A673 (cell line): ENCODE data around the gene TPX2. TPM values are rescaled to one million over a fixed set of nuclear protein-coding genes. Genes with fewer than 3 reads are reported as not detected.

Experiments used
- BruUV-seq: library from RNA; stranded (reverse); fragments of 400-500 nt; replicated peaks from 2 replicates; lab custom pipeline; 2021; lab: Mats Ljungman, UMichigan
- CTCF ChIA-PET: fragments of 300-600 bp; sonication (Branson Sonifier 250); formaldehyde crosslinking; loops from one replicate; lab custom pipeline; 2022; ENCODE audit warnings: antibody characterized with exemption; lab: Charles Lee
- POLR2A ChIA-PET: fragments of 300-600 bp; sonication (Branson Sonifier 250); formaldehyde crosslinking; loops from one replicate; lab custom pipeline; 2022; ENCODE audit warnings: antibody characterized with exemption; ENCODE audit not compliant: low non-redundant PET; lab: Charles Lee
- DNase-seq: peaks from one replicate; pipeline ENCODE4 v3.0.0-alpha.2; 2015; ENCODE audit warnings: low spot score
- H3K27ac ChIP-seq: fragments of 200-600 bp; sonication (generic); 2 replicates; pipeline ENCODE4 v1.5.1; 2016; ENCODE audit warnings: mixed run types, low read depth, mild to moderate bottlenecking, mixed read lengths, antibody characterized with exemption, low read length; ENCODE audit not compliant: poor library complexity, severe bottlenecking
- H3K27me3 ChIP-seq: fragments of 200-600 bp; sonication (generic); replicated peaks from 2 replicates; pipeline ENCODE4 v1.6.1; 2017; ENCODE audit warnings: mixed run types, low read depth, mild to moderate bottlenecking, mixed read lengths, antibody characterized with exemption, low read length; ENCODE audit not compliant: insufficient read depth, poor library complexity
- H3K36me3 ChIP-seq: fragments of 200-600 bp; sonication (generic); 2 replicates; pipeline ENCODE4 v1.6.1; 2016; ENCODE audit warnings: mixed run types, mild to moderate bottlenecking, mixed read lengths, antibody characterized with exemption, low read length; ENCODE audit not compliant: insufficient read depth, poor library complexity, severe bottlenecking
- H3K4me1 ChIP-seq: fragments of 200-600 bp; sonication (generic); 2 replicates; pipeline ENCODE4 v1.6.1; 2017; ENCODE audit warnings: mixed run types, mild to moderate bottlenecking, mixed read lengths, antibody characterized with exemption, low read length; ENCODE audit not compliant: insufficient read depth, poor library complexity, severe bottlenecking
- H3K4me3 ChIP-seq: fragments of 200-600 bp; sonication (generic); 2 replicates; pipeline ENCODE4 v1.5.1; 2016; ENCODE audit warnings: low read depth, mixed run types, mild to moderate bottlenecking, mixed read lengths, low read length; ENCODE audit not compliant: poor library complexity, severe bottlenecking
- H3K9me3 ChIP-seq: fragments of 200-600 bp; sonication (generic); 2 replicates; pipeline ENCODE4 v1.6.1; 2016; ENCODE audit warnings: mixed run types, low read depth, mild to moderate bottlenecking, mixed read lengths, antibody characterized with exemption, low read length; ENCODE audit not compliant: poor library complexity, severe bottlenecking
- EZH2 ChIP-seq: fragments of 200-600 bp; sonication (generic); IDR thresholded peaks from 2 replicates; pipeline ENCODE4 v1.6.1; 2017; ENCODE audit warnings: borderline replicate concordance, low read depth, mild to moderate bottlenecking, mixed read lengths, antibody characterized with exemption, low read length; ENCODE audit not compliant: poor library complexity, severe bottlenecking
- intact Hi-C: fragments of 100-400 bp; cut with micrococcal nuclease; formaldehyde crosslinking; loops from one replicate; pipeline ENCODE4 v1.10.0; 2022; ENCODE audit not compliant: unreplicated experiment
- total RNA-seq: library from RNA; stranded (reverse); gene quantifications from 2 replicates; pipeline ENCODE4 v1.2.3, GENCODE V29; 2021
- TF ChIP-seq, protein P1 (sequence below): fragments of 300-800, 200-600 bp; sonication (generic); conservative IDR thresholded peaks from 2 replicates; pipeline ENCODE4 v1.5.1; 2017; ENCODE audit warnings: low read depth, mild to moderate bottlenecking, antibody characterized with exemption, low read length, moderate library complexity, mixed read lengths

Gene TPX2
- total RNA-seq, 1 experiment from 2014 or later, result 187 TPM

DNA sequence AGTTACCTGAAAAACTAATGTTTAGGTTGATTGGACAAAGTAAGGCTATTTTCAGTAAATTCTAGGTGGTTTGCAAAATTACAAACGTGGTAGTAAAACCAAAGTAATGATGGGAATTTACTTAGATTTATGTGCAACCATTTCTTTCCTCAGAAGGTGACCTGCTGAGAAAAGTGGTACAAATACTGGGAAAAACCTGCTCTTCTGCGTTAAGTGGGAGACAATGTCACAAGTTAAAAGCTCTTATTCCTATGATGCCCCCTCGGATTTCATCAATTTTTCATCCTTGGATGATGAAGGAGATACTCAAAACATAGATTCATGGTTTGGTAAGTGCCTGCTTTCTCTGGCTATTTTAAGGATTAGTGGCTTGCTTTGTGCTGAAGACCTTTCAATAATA lies 18.2 kb downstream of the TPX2 start:
- DNase-seq, result no peak
- Histone ChIP-seq H3K27me3 (no peaks in the 10 kb centered on the region), H3K27ac (no peak overlapping the region), H3K9me3 (no peaks in the 10 kb centered on the region), H3K4me1 (no peaks in the 10 kb centered on the region), H3K36me3 (peaks cover 73% of the 10 kb centered on the region), H3K4me3 (no peak overlapping the region)
- TF ChIP-seq, protein P1, sequence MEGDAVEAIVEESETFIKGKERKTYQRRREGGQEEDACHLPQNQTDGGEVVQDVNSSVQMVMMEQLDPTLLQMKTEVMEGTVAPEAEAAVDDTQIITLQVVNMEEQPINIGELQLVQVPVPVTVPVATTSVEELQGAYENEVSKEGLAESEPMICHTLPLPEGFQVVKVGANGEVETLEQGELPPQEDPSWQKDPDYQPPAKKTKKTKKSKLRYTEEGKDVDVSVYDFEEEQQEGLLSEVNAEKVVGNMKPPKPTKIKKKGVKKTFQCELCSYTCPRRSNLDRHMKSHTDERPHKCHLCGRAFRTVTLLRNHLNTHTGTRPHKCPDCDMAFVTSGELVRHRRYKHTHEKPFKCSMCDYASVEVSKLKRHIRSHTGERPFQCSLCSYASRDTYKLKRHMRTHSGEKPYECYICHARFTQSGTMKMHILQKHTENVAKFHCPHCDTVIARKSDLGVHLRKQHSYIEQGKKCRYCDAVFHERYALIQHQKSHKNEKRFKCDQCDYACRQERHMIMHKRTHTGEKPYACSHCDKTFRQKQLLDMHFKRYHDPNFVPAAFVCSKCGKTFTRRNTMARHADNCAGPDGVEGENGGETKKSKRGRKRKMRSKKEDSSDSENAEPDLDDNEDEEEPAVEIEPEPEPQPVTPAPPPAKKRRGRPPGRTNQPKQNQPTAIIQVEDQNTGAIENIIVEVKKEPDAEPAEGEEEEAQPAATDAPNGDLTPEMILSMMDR, result no peak
- TF ChIP-seq EZH2, result no peak
- intact Hi-C loops, result no loop called here
- CTCF ChIA-PET, result no interaction called here
- no TSS peak for BruUV-seq
- POLR2A ChIA-PET, result no interaction called here

DNA sequence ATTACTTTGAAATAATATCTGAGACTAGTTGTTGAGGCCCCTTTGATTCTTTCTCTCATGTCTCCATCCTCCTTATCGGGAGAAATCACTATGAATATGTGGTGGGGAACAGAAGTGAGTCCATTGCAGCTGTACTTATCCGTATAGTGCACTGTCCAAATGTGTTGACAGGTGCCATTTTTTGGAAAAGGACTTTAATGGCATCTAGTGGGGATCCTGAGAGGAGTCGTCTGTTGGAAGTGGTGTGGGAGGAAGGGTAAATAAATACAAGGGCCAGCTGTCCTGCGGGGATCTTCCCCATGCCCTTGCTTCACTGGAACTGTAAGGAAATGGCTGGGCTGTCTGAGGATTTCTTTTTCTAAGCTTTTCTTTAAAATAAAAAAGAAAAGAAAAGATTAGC lies 19.4 kb downstream of the TPX2 start:
- TF ChIP-seq, protein P1, result no peak
- no peak for TF ChIP-seq EZH2
- CTCF ChIA-PET, result no interaction called here
- Histone ChIP-seq H3K4me1 (no peaks in the 10 kb centered on the region), H3K9me3 (no peaks in the 10 kb centered on the region), H3K4me3 (no peak overlapping the region), H3K27me3 (no peaks in the 10 kb centered on the region), H3K27ac (no peak overlapping the region), H3K36me3 (peaks cover 74% of the 10 kb centered on the region)
- no TSS peak for BruUV-seq
- POLR2A ChIA-PET, result no interaction called here
- DNase-seq, result no peak
- intact Hi-C loops, result no loop called here

DNA sequence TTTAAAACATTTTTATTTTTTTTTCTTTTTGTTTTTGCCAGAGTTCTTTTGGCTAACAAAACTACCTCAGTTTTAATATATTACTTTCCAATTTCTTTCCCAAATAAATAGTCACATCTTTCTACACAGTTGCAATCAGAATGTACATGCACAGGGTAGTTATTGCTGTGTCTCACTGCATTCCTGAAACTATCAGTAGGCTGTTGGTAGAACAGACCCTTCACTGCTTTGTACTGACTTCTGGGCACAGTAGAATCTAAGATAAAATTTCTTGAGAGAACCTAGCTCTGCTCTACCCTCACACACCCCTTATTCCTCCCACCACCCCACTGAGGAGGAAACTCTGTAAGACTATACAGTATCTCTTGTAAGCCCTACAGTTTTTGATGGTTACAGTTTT lies 19.9 kb downstream of the TPX2 start:
- Histone ChIP-seq H3K27ac (no peak overlapping the region), H3K27me3 (no peaks in the 10 kb centered on the region), H3K9me3 (no peaks in the 10 kb centered on the region), H3K4me1 (no peaks in the 10 kb centered on the region), H3K36me3 (peaks cover 72% of the 10 kb centered on the region), H3K4me3 (no peak overlapping the region)
- TF ChIP-seq EZH2, result no peak
- TF ChIP-seq, protein P1, result no peak
- intact Hi-C loops, result no loop called here
- BruUV-seq, result no TSS peak
- ChIA-PET POLR2A (no interaction called here), CTCF (no interaction called here)
- DNase-seq, result no peak
